Activated CD4-positive, alpha-beta T cell treated with anti-CD3 and anti-CD28 coated beads, Interleukin-2, amount 10 ng/mL, durations not matched to agents 24 days and 14 days (primary cell): Measurements from ENCODE around the gene SERINC5. TPM values are rescaled to one million over a fixed set of nuclear protein-coding genes. Genes with fewer than 3 reads are reported as not detected.

Experiments used
- DNase-seq: peaks from one replicate; pipeline ENCODE4 v3.0.0; 2022
- H3K27ac Mint-ChIP-seq: one replicate; pipeline ENCODE4 v1.8.0; 2022; ENCODE audit warnings: mild to moderate bottlenecking, mixed read lengths
- H3K27me3 Mint-ChIP-seq: one replicate; pipeline ENCODE4 v1.8.0; 2022; ENCODE audit warnings: mixed read lengths
- H3K36me3 Mint-ChIP-seq: one replicate; pipeline ENCODE4 v1.8.0; 2022; ENCODE audit warnings: low read depth, mild to moderate bottlenecking, mixed read lengths
- H3K4me1 Mint-ChIP-seq: one replicate; pipeline ENCODE4 v1.8.0; 2021; ENCODE audit warnings: mixed read lengths
- H3K4me3 Mint-ChIP-seq: one replicate; pipeline ENCODE4 v1.8.0; 2022; ENCODE audit warnings: mild to moderate bottlenecking, moderate library complexity, mixed read lengths
- H3K9me3 Mint-ChIP-seq: one replicate; pipeline ENCODE4 v1.8.0; 2021; ENCODE audit warnings: mixed read lengths
- intact Hi-C: fragments of 100-400 bp; cut with micrococcal nuclease; formaldehyde crosslinking; loops from one replicate; pipeline ENCODE4 v1.15.1; 2023
- total RNA-seq: library from RNA; stranded (reverse); gene quantifications from 2 replicates; pipeline ENCODE4 v1.2.3, GENCODE V29; 2022

The SERINC5 gene
- total RNA-seq, 1 donor from 2014 or later: 21.3 TPM

GRCh38 chr5:80246995-80247729, 8.7 kb downstream of the SERINC5 start:
- Mint-ChIP-seq H3K36me3 (peaks cover 35% of the 10 kb centered on the region), H3K4me3 (peak overlapping the region; percentile 49), H3K4me1 (peaks cover 46% of the 10 kb centered on the region), H3K9me3 (peaks cover 3% of the 10 kb centered on the region), H3K27ac (peak overlapping the region; percentile 61), H3K27me3 (no peaks in the 10 kb centered on the region)
- DNase-seq: peak; percentile 72
- intact Hi-C loops: loop anchor here (1.0 to 2.0 kb wide), 4 partner anchors 7 to 120 kb away; no protein-coding TSS in a partner anchor

DNA sequence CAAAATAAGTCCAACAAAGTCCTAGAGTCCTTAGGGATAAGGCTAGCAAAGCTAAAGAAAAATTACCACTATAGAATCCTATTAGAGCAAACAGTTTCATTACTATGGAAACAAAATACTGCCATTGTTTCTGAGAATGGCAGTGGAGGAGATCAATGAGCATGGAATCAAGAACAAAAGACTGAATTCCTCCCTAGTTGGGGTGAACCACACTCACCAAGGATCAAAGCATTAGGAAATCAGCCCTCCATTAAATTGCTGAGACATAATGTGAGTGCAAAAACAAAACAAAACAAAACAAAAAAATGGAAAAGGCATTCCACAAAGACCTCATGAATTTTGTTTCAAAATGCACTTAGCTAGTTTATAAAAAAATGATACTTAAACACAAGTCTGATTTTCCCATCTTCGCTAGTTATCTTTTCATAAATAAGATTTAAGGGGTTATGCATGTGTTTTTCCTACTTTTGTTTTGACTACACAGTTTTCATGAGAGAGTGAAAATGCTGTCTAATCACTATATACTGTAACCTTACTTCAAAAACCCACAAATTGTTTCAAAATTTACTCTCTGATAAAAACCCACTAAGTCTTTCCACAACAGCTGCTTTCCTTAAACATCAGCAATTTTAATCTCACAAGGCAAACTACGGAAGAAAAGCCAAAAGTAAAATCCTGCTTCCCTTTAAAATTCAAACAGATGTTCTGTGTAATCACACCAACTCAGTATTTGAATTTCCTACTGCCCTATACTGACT, 9.7 kb downstream of the SERINC5 start:
- intact Hi-C loops: loop anchor here (1.0 to 2.0 kb wide), 4 partner anchors 8 to 119 kb away; no protein-coding TSS in a partner anchor
- Mint-ChIP-seq H3K36me3 (peaks cover 45% of the 10 kb centered on the region), H3K4me1 (peaks cover 41% of the 10 kb centered on the region)

DNA sequence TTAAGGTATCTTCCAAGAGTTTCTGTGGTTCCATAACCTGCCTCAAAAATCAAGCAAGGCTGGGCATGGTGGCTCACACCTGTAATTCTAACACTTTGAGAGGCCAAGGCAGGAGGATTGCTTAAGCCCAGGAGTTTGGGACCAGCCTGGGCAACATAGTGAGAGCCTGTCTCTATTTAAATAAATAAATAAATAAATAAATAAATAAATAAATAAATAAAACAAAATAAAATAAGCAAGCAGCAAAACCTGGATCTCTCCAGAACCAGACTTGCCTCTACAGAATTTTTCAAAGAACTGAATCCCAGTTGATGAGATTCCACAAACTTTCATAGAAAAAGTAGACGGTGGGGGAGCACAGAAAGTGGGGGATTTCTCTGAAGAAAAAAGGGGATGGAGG, 12.3 kb downstream of the SERINC5 start:
- Mint-ChIP-seq H3K4me3 (no peak overlapping the region), H3K27me3 (no peaks in the 10 kb centered on the region), H3K36me3 (peaks cover 53% of the 10 kb centered on the region), H3K9me3 (peaks cover 10% of the 10 kb centered on the region), H3K4me1 (peaks cover 50% of the 10 kb centered on the region), H3K27ac (no peak overlapping the region)
- no peak for DNase-seq
- intact Hi-C loops: no loop called here

More for the DNA sequence above, 9.7 kb downstream of the SERINC5 start:
- Mint-ChIP-seq H3K9me3 (peaks cover 10% of the 10 kb centered on the region), H3K27ac (peak overlapping the region; percentile 68), H3K27me3 (no peaks in the 10 kb centered on the region), H3K4me3 (peak overlapping the region; percentile 55)
- no peak for DNase-seq

DNA sequence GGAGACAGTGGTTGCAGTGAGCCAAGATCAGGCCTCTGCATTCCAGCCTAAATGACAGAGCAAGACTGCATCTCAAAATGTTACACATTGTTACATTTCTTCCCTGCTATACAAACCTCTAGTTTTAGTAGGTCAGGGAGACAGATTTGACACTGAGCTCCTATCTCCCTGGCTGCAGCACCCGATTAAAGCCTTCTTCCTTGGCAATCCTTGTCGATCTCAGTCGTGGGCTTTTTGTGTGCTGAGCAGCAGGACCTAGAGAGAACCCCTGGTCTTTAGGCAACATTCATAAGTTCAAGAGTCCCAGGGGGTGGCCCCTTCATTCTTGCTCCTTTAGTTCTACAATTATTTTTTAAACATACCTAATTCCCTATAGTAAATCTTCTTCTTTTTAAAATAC, 13.0 kb downstream of the SERINC5 start:
- no peak overlapping the region for H3K4me3 Mint-ChIP-seq
- intact Hi-C loops: no loop called here
- peaks cover 52% of the 10 kb centered on the region for H3K36me3 Mint-ChIP-seq
- no peak overlapping the region for H3K27ac Mint-ChIP-seq
- DNase-seq: no peak
- H3K4me1 Mint-ChIP-seq: peaks cover 47% of the 10 kb centered on the region
- peaks cover 10% of the 10 kb centered on the region for H3K9me3 Mint-ChIP-seq
- H3K27me3 Mint-ChIP-seq: no peaks in the 10 kb centered on the region

DNA sequence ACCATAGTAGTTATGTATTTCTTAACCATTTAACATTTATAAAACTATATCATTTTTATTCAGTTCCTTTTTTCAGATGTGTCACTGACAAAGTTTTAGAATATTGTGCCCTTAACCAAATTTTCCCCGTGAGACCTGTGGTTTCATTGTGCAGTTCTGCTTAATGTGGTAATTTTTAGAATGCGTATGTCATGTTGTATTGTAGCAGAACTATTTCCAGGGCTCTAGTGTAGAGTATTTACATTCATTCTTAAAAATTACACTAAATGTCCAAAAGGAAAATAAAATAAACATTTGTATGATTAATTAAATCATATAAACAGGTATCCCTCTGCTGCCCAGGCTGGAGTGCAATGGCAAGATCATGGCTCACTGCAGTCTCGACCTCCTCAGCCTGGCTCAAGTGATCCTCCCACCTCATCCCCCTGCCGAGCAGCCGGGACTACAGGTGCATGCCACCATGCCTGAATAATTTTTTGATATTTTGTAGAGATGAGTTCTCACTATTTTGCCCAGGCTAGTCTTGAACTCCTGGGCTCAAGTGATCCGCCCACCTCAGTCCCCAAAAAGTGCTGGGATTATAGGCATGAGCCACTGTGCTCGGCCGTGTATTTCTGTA, 15.4 kb downstream of the SERINC5 start:
- H3K27me3 Mint-ChIP-seq: no peaks in the 10 kb centered on the region
- H3K4me1 Mint-ChIP-seq: peaks cover 39% of the 10 kb centered on the region
- peaks cover 63% of the 10 kb centered on the region for H3K36me3 Mint-ChIP-seq
- peak overlapping the region; percentile 80 for H3K27ac Mint-ChIP-seq
- intact Hi-C loops: no loop called here
- peaks cover 10% of the 10 kb centered on the region for H3K9me3 Mint-ChIP-seq
- DNase-seq: no peak
- no peak overlapping the region for H3K4me3 Mint-ChIP-seq

DNA sequence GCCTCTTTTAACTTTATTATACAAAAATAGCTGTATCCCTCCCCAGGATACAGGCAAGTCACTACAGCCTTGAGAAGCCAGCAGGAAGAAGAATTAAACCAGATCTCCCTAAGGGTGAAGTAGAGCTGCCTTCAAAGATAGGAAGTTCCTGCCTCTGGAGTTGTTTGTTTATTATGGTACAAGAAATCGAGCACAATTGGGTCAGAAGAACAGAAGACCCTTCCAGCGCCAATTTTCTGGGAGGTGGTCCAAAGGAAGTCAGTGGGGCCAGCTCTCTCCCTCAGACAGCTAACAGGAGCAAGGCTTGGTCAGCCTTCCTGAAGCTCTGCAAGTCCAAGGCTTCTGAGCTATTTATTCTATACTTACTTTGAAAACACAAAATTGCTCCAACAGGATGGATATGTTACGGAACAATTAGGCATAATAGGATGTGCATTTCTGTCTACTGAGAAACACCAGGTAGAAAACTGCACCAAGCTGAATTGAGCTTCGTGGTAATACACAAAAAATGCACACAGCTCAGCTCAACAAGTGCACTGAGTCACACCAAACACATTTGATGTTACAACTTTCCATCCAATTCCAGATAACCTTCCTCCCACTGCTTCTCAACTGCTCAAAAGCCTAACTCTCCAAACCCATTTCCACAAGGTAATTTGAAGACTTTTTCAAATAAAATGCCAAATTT, 16.0 kb downstream of the SERINC5 start:
- Mint-ChIP-seq H3K36me3 (peaks cover 62% of the 10 kb centered on the region), H3K9me3 (peaks cover 10% of the 10 kb centered on the region), H3K4me3 (peak overlapping the region; percentile 30), H3K27ac (peak overlapping the region; percentile 80), H3K4me1 (peaks cover 36% of the 10 kb centered on the region), H3K27me3 (no peaks in the 10 kb centered on the region)
- intact Hi-C loops: no loop called here
- no peak for DNase-seq

DNA sequence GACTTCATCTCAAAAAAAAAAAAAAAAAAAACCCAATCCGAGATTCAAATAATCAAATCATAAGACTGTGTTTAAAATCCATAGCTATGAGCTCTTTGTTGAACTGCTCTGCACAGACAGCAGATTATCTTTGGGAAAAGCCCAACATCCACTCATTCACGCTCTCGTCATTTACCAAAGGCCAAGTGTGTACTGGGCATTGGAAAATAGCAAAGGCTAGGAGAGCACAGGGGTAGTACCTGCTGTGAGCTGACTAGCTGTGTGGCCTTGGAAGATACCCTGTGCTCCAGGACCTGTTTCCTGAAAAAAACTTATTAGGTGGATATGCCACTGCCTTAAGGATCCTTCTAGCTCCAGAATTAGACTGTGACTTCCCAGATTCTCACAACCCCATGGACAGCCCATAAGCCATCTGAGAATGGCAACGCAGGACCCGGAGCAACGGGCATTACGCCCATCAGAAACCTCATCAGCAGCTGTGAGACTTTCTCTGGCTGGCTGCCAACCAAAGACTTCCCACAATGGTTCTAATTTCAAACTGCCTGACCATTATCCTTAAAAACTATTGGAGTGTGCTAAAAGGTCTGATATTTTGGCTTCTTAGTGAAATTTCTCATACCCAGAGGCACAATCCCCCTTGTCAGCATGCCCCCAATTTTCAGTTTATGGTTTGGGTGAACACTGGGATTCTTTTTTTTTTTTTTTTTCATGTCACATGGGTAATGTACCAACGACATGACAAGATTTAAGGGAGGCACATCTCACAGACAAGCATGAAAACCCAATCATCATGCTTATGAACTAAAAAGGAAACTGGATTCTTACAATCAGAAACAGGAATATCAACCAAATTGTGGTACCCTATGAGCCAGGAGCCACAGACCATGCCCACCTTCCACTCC, 16.8 kb downstream of the SERINC5 start:
- intact Hi-C loops: no loop called here
- Mint-ChIP-seq H3K4me1 (peaks cover 44% of the 10 kb centered on the region), H3K9me3 (peaks cover 10% of the 10 kb centered on the region), H3K27ac (peak overlapping the region; percentile 80), H3K27me3 (no peaks in the 10 kb centered on the region), H3K4me3 (peak overlapping the region; percentile 30), H3K36me3 (peaks cover 66% of the 10 kb centered on the region)
- DNase-seq: no peak

DNA sequence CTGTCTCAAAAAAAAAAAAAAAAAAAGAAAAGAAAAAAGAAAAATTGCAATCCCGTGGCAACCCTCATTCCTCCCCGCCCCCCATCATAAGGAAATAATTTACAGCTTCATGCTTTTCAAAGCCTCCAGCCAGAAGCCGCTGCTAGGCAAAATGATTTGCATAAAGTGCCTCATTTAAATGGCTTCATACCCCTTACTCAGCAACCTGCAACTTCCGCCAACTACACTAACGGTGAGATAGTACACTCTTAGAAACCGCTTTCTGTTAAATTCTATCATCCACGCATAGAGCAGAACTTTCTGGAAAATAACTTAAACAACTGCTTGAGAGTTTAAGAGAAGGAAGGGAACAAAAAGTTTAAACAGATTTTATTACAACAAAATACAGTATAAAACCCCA, 17.8 kb downstream of the SERINC5 start:
- Mint-ChIP-seq H3K27me3 (no peaks in the 10 kb centered on the region), H3K36me3 (peaks cover 62% of the 10 kb centered on the region), H3K27ac (peak overlapping the region; percentile 45), H3K4me1 (peaks cover 45% of the 10 kb centered on the region), H3K9me3 (peaks cover 7% of the 10 kb centered on the region), H3K4me3 (peak overlapping the region; percentile 26)
- intact Hi-C loops: no loop called here
- no peak for DNase-seq

- Mint-ChIP-seq H3K27me3 (no peaks in the 10 kb centered on the region), H3K9me3 (peaks cover 7% of the 10 kb centered on the region), H3K27ac (peak overlapping the region; percentile 36), H3K4me1 (peaks cover 45% of the 10 kb centered on the region), H3K4me3 (no peak overlapping the region), H3K36me3 (peaks cover 57% of the 10 kb centered on the region)
- DNase-seq: no peak
- intact Hi-C loops: no loop called here
Observed at GRCh38 chr5:80237243-80237642, 18.6 kb downstream of the SERINC5 start.

DNA sequence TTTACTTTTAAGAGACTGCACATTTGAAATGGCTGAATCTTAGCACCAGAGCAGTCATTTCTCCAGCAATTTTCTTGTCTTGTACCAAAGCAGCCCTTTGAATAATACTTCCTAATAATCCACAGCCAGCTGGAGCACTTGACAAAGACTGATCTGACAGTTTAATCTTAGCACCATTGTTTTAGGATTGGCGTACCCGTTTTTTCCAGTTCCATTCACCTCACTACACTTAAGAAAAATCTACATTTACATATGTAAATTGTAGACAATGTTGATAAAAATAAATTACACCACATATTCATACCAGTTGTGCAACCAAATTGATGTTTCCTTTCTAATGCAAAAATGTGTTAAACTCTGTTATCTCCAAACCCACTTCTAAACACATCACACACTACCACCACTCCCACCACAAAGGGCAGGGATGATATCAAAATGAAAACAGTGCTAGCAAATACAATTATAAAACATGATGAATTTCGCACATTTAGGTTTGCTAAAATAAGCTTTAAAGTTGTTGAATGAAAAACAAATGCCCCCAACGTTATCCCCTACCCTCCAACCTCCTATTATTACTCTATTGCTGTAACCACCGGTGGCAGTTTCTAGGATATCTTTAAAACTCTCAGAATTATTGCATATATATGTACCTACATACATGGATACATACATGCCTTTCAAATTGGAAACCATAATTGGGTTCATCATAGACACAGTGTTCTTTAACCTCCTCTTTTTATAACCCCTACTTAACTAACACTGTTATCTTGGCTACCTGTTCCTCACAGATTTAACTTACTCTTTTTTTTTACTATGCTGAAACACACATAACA, 21.5 kb downstream of the SERINC5 start:
- Mint-ChIP-seq H3K27ac (peak overlapping the region; percentile 62), H3K36me3 (peaks cover 46% of the 10 kb centered on the region), H3K4me3 (no peak overlapping the region), H3K9me3 (no peaks in the 10 kb centered on the region), H3K27me3 (no peaks in the 10 kb centered on the region), H3K4me1 (peaks cover 49% of the 10 kb centered on the region)
- DNase-seq: no peak
- intact Hi-C loops: loop anchor here (2.0 kb wide), 1 partner anchor 20 kb away; no protein-coding TSS in a partner anchor

GRCh38 chr5:80231693-80232092, 24.2 kb downstream of the SERINC5 start:
- Mint-ChIP-seq H3K4me1 (peaks cover 34% of the 10 kb centered on the region), H3K4me3 (no peak overlapping the region)
- intact Hi-C loops: no loop called here

GRCh38 chr5:80231243-80231642, 24.6 kb downstream of the SERINC5 start:
- DNase-seq: no peak
- no peaks in the 10 kb centered on the region for H3K27me3 Mint-ChIP-seq
- no peak overlapping the region for H3K27ac Mint-ChIP-seq
- H3K36me3 Mint-ChIP-seq: peaks cover 32% of the 10 kb centered on the region
- peaks cover 36% of the 10 kb centered on the region for H3K4me1 Mint-ChIP-seq
- intact Hi-C loops: no loop called here
- H3K4me3 Mint-ChIP-seq: no peak overlapping the region
- H3K9me3 Mint-ChIP-seq: no peaks in the 10 kb centered on the region

More at GRCh38 chr5:80231693-80232092, 24.2 kb downstream of the SERINC5 start:
- H3K27me3 Mint-ChIP-seq: no peaks in the 10 kb centered on the region
- H3K9me3 Mint-ChIP-seq: no peaks in the 10 kb centered on the region
- no peak overlapping the region for H3K27ac Mint-ChIP-seq
- peaks cover 31% of the 10 kb centered on the region for H3K36me3 Mint-ChIP-seq
- no peak for DNase-seq
